Measurements from ENCODE around the gene LMX1B.

The LMX1B gene

DNA sequence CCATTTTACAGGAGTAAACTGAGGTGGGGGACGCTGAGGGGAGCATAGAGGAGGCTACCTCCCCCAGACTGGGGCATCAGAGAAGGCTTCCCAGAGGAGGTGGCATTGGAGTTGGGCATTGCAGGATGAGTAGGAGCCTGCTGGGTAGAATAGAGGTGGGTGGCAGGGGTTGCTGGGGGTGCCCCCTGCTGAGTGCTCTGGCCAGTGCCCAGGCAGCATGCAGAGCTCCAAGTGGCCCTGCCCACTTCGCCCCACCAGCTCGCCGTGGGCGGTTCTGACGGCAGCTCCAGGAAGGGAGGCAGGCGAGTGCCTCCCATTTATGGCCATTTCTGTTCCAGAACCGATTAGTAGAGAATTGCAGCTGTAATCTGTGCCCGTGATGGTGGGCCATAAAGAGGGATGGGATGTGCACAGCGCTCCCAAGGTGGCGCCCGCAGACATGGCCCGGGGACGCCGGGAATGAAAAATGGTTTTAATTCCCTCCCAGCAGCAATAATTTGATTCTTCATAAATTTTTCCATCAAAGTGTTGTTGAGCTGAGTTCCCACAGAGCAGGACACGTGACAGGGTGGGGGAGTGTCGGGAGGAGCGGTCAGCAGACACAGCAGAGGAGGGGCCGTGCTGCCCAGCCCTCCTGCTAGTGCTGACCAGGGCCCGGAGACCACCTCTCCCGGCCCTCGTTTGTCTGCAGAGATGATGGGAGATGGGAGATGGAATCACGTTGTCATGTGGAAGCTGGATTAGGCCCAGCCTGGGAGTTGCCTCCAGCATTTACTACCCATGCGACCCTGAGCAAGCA is 75.5 kb downstream of the LMX1B start:
- no peak for DNase-seq (ENCODE audit: insufficient read length, low spot score)
- TF ChIP-seq TAF1 (IDR thresholded peaks at IDR 0.05; ENCODE audit: low read depth, low read length) (no peak), POLR2A (IDR thresholded peaks at IDR 0.05; ENCODE audit: low read depth, low read length) (no peak), POU2F2 (IDR thresholded peaks at IDR 0.05; ENCODE audit: low read depth, low read length) (no peak), PAX5 (IDR thresholded peaks at IDR 0.05; ENCODE audit: insufficient read depth, low read length, severe bottlenecking) (no peak), POLR2AphosphoS5 (IDR thresholded peaks at IDR 0.05; ENCODE audit: low read depth, low read length) (no peak), SPI1 (IDR thresholded peaks at IDR 0.05; ENCODE audit: low read depth, low read length) (no peak)
- FAIRE-seq = no peak

- peak; percentile 86 for DNase-seq (ENCODE audit: insufficient read length, low spot score)
- no peak for FAIRE-seq
- TF ChIP-seq SPI1 (IDR thresholded peaks at IDR 0.05; ENCODE audit: low read depth, low read length) (no peak), POLR2A (IDR thresholded peaks at IDR 0.05; ENCODE audit: low read depth, low read length) (no peak), POLR2AphosphoS5 (IDR thresholded peaks at IDR 0.05; ENCODE audit: low read depth, low read length) (no peak), PAX5 (IDR thresholded peaks at IDR 0.05; ENCODE audit: insufficient read depth, low read length, severe bottlenecking) (no peak), TAF1 (IDR thresholded peaks at IDR 0.05; ENCODE audit: low read depth, low read length) (no peak), POU2F2 (IDR thresholded peaks at IDR 0.05; ENCODE audit: low read depth, low read length) (no peak)
Observed at GRCh38 chr9:126690431-126691051, 76.8 kb downstream of the LMX1B start.

- no peak for FAIRE-seq
Observed at GRCh38 chr9:126692041-126692758, 78.5 kb downstream of the LMX1B start.

DNA sequence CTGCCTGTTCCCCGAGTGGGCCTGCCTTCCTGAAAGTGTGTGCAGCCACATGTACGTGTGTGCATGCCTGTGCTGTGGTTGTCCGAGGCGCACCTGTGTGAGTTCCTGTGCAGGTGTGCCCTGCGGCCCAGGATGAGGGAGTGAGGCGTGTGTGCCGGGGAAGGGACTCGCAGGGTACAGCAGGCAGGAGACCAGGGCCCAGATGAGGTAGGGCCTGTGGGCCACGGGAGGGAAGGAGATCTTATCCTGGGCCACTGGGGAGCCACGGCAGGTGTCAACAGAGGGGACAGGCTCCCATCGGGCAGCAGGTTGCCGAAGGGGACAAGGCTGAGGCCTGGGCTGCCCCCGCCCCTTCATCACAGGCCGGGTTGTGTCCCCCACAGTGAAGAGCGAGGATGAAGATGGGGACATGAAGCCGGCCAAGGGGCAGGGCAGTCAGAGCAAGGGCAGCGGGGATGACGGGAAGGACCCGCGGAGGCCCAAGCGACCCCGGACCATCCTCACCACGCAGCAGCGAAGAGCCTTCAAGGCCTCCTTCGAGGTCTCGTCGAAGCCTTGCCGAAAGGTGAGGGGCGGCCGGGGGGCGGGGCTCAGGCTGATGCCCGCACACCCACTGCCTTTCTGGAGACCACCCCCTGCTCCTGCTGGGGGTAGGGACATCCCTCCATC is 79.2 kb downstream of the LMX1B start:
- no peak for FAIRE-seq
- TF ChIP-seq TAF1 (IDR thresholded peaks at IDR 0.05; ENCODE audit: low read depth, low read length) (no peak), SPI1 (IDR thresholded peaks at IDR 0.05; ENCODE audit: low read depth, low read length) (no peak), POLR2A (IDR thresholded peaks at IDR 0.05; ENCODE audit: low read depth, low read length) (no peak), POU2F2 (IDR thresholded peaks at IDR 0.05; ENCODE audit: low read depth, low read length) (no peak), POLR2AphosphoS5 (IDR thresholded peaks at IDR 0.05; ENCODE audit: low read depth, low read length) (no peak), PAX5 (IDR thresholded peaks at IDR 0.05; ENCODE audit: insufficient read depth, low read length, severe bottlenecking) (no peak)

More at GRCh38 chr9:126692041-126692758, 78.5 kb downstream of the LMX1B start:
- no peak for TF ChIP-seq POU2F2 (IDR thresholded peaks at IDR 0.05; ENCODE audit: low read depth, low read length)
- no peak for TF ChIP-seq SPI1 (IDR thresholded peaks at IDR 0.05; ENCODE audit: low read depth, low read length)
- no peak for TF ChIP-seq POLR2AphosphoS5 (IDR thresholded peaks at IDR 0.05; ENCODE audit: low read depth, low read length)
- no peak for TF ChIP-seq POLR2A (IDR thresholded peaks at IDR 0.05; ENCODE audit: low read depth, low read length)
- TF ChIP-seq PAX5 (IDR thresholded peaks at IDR 0.05; ENCODE audit: insufficient read depth, low read length, severe bottlenecking) = no peak
- TF ChIP-seq TAF1 (IDR thresholded peaks at IDR 0.05; ENCODE audit: low read depth, low read length) = no peak
- DNase-seq (ENCODE audit: insufficient read length, low spot score) = no peak

DNA sequence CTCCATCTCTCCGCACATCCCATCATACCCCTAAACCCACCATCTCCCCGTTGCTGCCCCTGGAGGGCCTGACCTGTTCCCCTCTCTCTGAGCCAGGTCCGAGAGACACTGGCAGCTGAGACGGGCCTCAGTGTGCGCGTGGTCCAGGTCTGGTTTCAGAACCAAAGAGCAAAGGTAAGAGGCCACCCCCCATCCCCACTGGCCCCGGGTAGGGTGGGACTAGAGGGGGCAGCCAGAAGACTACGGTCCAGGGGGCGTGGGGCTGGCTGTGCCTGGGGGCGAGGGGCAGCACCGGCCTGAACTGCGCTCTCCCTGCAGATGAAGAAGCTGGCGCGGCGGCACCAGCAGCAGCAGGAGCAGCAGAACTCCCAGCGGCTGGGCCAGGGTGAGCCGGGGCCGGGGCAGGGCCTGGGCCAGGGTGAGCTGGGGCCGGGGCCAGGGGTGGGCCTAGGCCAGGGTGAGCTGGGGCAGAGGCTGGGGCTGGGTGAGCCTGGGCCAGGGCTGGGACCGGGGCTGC is 79.8 kb downstream of the LMX1B start:
- TF ChIP-seq POU2F2 (IDR thresholded peaks at IDR 0.05; ENCODE audit: low read depth, low read length) = no peak
- no peak for TF ChIP-seq POLR2A (IDR thresholded peaks at IDR 0.05; ENCODE audit: low read depth, low read length)
- TF ChIP-seq SPI1 (IDR thresholded peaks at IDR 0.05; ENCODE audit: low read depth, low read length) = no peak
- TF ChIP-seq PAX5 (IDR thresholded peaks at IDR 0.05; ENCODE audit: insufficient read depth, low read length, severe bottlenecking) = no peak
- no peak for TF ChIP-seq TAF1 (IDR thresholded peaks at IDR 0.05; ENCODE audit: low read depth, low read length)
- no peak for TF ChIP-seq POLR2AphosphoS5 (IDR thresholded peaks at IDR 0.05; ENCODE audit: low read depth, low read length)
- DNase-seq (ENCODE audit: insufficient read length, low spot score) (no peak), FAIRE-seq (no peak)

More for the DNA sequence above, 79.2 kb downstream of the LMX1B start:
- DNase-seq (ENCODE audit: insufficient read length, low spot score) = no peak

GRCh38 chr9:126694206-126695081 is 80.7 kb downstream of the LMX1B start:
- DNase-seq (ENCODE audit: insufficient read length, low spot score) = no peak
- no peak for FAIRE-seq
- no peak for TF ChIP-seq PAX5 (IDR thresholded peaks at IDR 0.05; ENCODE audit: insufficient read depth, low read length, severe bottlenecking)
- no peak for TF ChIP-seq SPI1 (IDR thresholded peaks at IDR 0.05; ENCODE audit: low read depth, low read length)
- TF ChIP-seq POLR2A (IDR thresholded peaks at IDR 0.05; ENCODE audit: low read depth, low read length) = no peak
- TF ChIP-seq POLR2AphosphoS5 (IDR thresholded peaks at IDR 0.05; ENCODE audit: low read depth, low read length) = no peak

GRCh38 chr9:126695186-126695585 is 81.5 kb downstream of the LMX1B start:
- no peak for FAIRE-seq
- no peak for TF ChIP-seq POLR2A (IDR thresholded peaks at IDR 0.05; ENCODE audit: low read depth, low read length)
- TF ChIP-seq SPI1 (IDR thresholded peaks at IDR 0.05; ENCODE audit: low read depth, low read length) = no peak
- no peak for TF ChIP-seq POU2F2 (IDR thresholded peaks at IDR 0.05; ENCODE audit: low read depth, low read length)
- TF ChIP-seq POLR2AphosphoS5 (IDR thresholded peaks at IDR 0.05; ENCODE audit: low read depth, low read length) = no peak
- TF ChIP-seq TAF1 (IDR thresholded peaks at IDR 0.05; ENCODE audit: low read depth, low read length) = no peak
- TF ChIP-seq PAX5 (IDR thresholded peaks at IDR 0.05; ENCODE audit: insufficient read depth, low read length, severe bottlenecking) = no peak
- DNase-seq (ENCODE audit: insufficient read length, low spot score) = no peak

All from GM12891 (cell line).